HUES64 (cell line): ENCODE data around the gene CYTH4.

Experiments
- H3K27ac ChIP-seq: 2 replicates; pipeline ENCODE4 v1.7.0; 2013; ENCODE audit warnings: low read depth, low read length, inconsistent platforms
- H3K27me3 ChIP-seq: 2 replicates; pipeline ENCODE4 v1.6.1; 2013; ENCODE audit warnings: mild to moderate bottlenecking, low read length; ENCODE audit not compliant: insufficient read depth
- H3K36me3 ChIP-seq: 2 replicates; pipeline ENCODE4 v1.6.1; 2013; ENCODE audit warnings: mild to moderate bottlenecking, low read length; ENCODE audit not compliant: insufficient read depth
- H3K4me1 ChIP-seq: 2 replicates; pipeline ENCODE4 v1.6.1; 2013; ENCODE audit warnings: mild to moderate bottlenecking, low read length, moderate library complexity; ENCODE audit not compliant: insufficient read depth
- H3K4me3 ChIP-seq: 2 replicates; pipeline ENCODE4 v1.5.1; 2013; ENCODE audit warnings: mild to moderate bottlenecking, low read length, moderate library complexity
- H3K9ac ChIP-seq: 2 replicates; pipeline ENCODE4 v1.6.1; 2013; ENCODE audit warnings: mild to moderate bottlenecking, low read depth, low read length
- H3K9me3 ChIP-seq: 2 replicates; pipeline ENCODE4 v1.6.1; 2013; ENCODE audit warnings: low read depth, low read length; ENCODE audit not compliant: insufficient read depth
- WGBS: fragments of 150-250, 120-280 bp; methylation state at CpG from one replicate; pipeline ENCODE4 v1.1.7; 2013; ENCODE audit warnings: missing lambda C conversion rate; 5-methylcytosine and 5-hydroxymethylcytosine counted together

CYTH4 gene

GRCh38 chr22:37254209-37254866 is 28.0 kb upstream of the CYTH4 start:
- H3K27me3 ChIP-seq = peaks cover 5% of the 10 kb centered on the region; the same call in 1 of the 2 replicates
- peaks cover 10% of the 10 kb centered on the region for H3K4me1 ChIP-seq
- WGBS = 94% methylated on average over 5 of the region's 5 CpGs
- no peak overlapping the region for H3K4me3 ChIP-seq
- H3K9ac ChIP-seq = no peak overlapping the region
- no peak overlapping the region for H3K27ac ChIP-seq
- no peaks in the 10 kb centered on the region for H3K9me3 ChIP-seq
- H3K36me3 ChIP-seq = no peaks in the 10 kb centered on the region

GRCh38 chr22:37254867-37255233 is 27.5 kb upstream of the CYTH4 start:
- Histone ChIP-seq H3K27me3 (peaks cover 10% of the 10 kb centered on the region), H3K36me3 (no peaks in the 10 kb centered on the region), H3K27ac (no peak overlapping the region), H3K9ac (no peak overlapping the region), H3K9me3 (no peaks in the 10 kb centered on the region), H3K4me1 (peaks cover 11% of the 10 kb centered on the region), H3K4me3 (no peak overlapping the region)
- WGBS = 70% methylated on average over 4 of the region's 5 CpGs

GRCh38 chr22:37255558-37256006 is 26.7 kb upstream of the CYTH4 start:
- H3K9ac ChIP-seq = no peak overlapping the region
- H3K4me1 ChIP-seq = peaks cover 11% of the 10 kb centered on the region
- H3K27me3 ChIP-seq = peaks cover 18% of the 10 kb centered on the region
- H3K36me3 ChIP-seq = no peaks in the 10 kb centered on the region
- H3K9me3 ChIP-seq = no peaks in the 10 kb centered on the region
- H3K27ac ChIP-seq = no peak overlapping the region
- H3K4me3 ChIP-seq = no peak overlapping the region

GRCh38 chr22:37256075-37256726 is 26.1 kb upstream of the CYTH4 start:
- Histone ChIP-seq H3K4me3 (no peak overlapping the region), H3K27ac (no peak overlapping the region), H3K9me3 (no peaks in the 10 kb centered on the region), H3K27me3 (peaks cover 20% of the 10 kb centered on the region), H3K4me1 (peaks cover 11% of the 10 kb centered on the region), H3K9ac (no peak overlapping the region), H3K36me3 (no peaks in the 10 kb centered on the region)
- WGBS = 80% methylated on average over 10 of the region's 10 CpGs

- 79% methylated on average over 9 of the region's 9 CpGs for WGBS
- Histone ChIP-seq H3K36me3 (no peaks in the 10 kb centered on the region), H3K9me3 (no peaks in the 10 kb centered on the region), H3K4me1 (peaks cover 11% of the 10 kb centered on the region), H3K9ac (no peak overlapping the region), H3K27me3 (peaks cover 20% of the 10 kb centered on the region), H3K27ac (no peak overlapping the region), H3K4me3 (no peak overlapping the region)
Observed at GRCh38 chr22:37258005-37258752, 24.1 kb upstream of the CYTH4 start.

GRCh38 chr22:37258753-37259401 is 23.4 kb upstream of the CYTH4 start:
- Histone ChIP-seq H3K9ac (no peak overlapping the region), H3K27ac (no peak overlapping the region), H3K4me1 (peaks cover 11% of the 10 kb centered on the region), H3K36me3 (no peaks in the 10 kb centered on the region), H3K9me3 (peaks cover 5% of the 10 kb centered on the region), H3K27me3 (peaks cover 20% of the 10 kb centered on the region), H3K4me3 (peak overlapping the region; percentile 29; the same call in 1 of the 2 replicates)
- WGBS = 81% methylated on average over 14 of the region's 14 CpGs

- 11% methylated on average over 23 of the region's 23 CpGs for WGBS
Observed at GRCh38 chr22:37259540-37260029, 22.7 kb upstream of the CYTH4 start.

GRCh38 chr22:37260155-37260795 is 22.0 kb upstream of the CYTH4 start:
- peaks cover 20% of the 10 kb centered on the region for H3K27me3 ChIP-seq
- no peak overlapping the region for H3K9ac ChIP-seq
- WGBS = 85% methylated on average over 15 of the region's 15 CpGs
- H3K4me3 ChIP-seq = no peak overlapping the region
- H3K36me3 ChIP-seq = no peaks in the 10 kb centered on the region
- no peak overlapping the region for H3K27ac ChIP-seq
- peaks cover 15% of the 10 kb centered on the region for H3K9me3 ChIP-seq
- H3K4me1 ChIP-seq = peaks cover 11% of the 10 kb centered on the region

More at GRCh38 chr22:37259540-37260029, 22.7 kb upstream of the CYTH4 start:
- no peak overlapping the region for H3K27ac ChIP-seq
- peaks cover 12% of the 10 kb centered on the region for H3K9me3 ChIP-seq
- no peaks in the 10 kb centered on the region for H3K36me3 ChIP-seq
- peak overlapping the region; percentile 29 for H3K4me3 ChIP-seq
- H3K27me3 ChIP-seq = peaks cover 20% of the 10 kb centered on the region
- H3K4me1 ChIP-seq = peaks cover 11% of the 10 kb centered on the region
- H3K9ac ChIP-seq = 0 out of 2 replicates have a peak overlapping the region, but pooled peaks have one; percentile 15

- peaks cover 11% of the 10 kb centered on the region for H3K4me1 ChIP-seq
- H3K9ac ChIP-seq = no peak overlapping the region
- H3K27me3 ChIP-seq = peaks cover 20% of the 10 kb centered on the region
- H3K4me3 ChIP-seq = no peak overlapping the region
- H3K36me3 ChIP-seq = no peaks in the 10 kb centered on the region
- H3K9me3 ChIP-seq = peaks cover 15% of the 10 kb centered on the region
- no peak overlapping the region for H3K27ac ChIP-seq
- 28% methylated on average over 14 of the region's 14 CpGs for WGBS
Observed at GRCh38 chr22:37260901-37261336, 21.4 kb upstream of the CYTH4 start.

GRCh38 chr22:37262346-37262745 is 20.0 kb upstream of the CYTH4 start:
- Histone ChIP-seq H3K4me3 (no peak overlapping the region), H3K27me3 (peaks cover 20% of the 10 kb centered on the region), H3K27ac (no peak overlapping the region), H3K9me3 (peaks cover 15% of the 10 kb centered on the region), H3K36me3 (no peaks in the 10 kb centered on the region), H3K4me1 (peaks cover 11% of the 10 kb centered on the region), H3K9ac (no peak overlapping the region)
- 76% methylated on average over 4 of the region's 5 CpGs for WGBS
